ENCODE measurements around the gene GNAI3.

GRCh38 chr1:109610609-109611307 is 62.3 kb downstream of the GNAI3 start:
- TF ChIP-seq CREB1 (IDR thresholded peaks at IDR 0.05; ENCODE audit: low read depth) (no peak), MAX (IDR thresholded peaks at IDR 0.05) (no peak), RAD21 (IDR thresholded peaks at IDR 0.05; ENCODE audit: low read depth) (no peak), CEBPB (IDR thresholded peaks at IDR 0.05) (no peak), FOXM1 (IDR thresholded peaks at IDR 0.05; ENCODE audit: borderline replicate concordance, low read depth) (no peak), REST (IDR thresholded peaks at IDR 0.05; ENCODE audit: low read depth) (no peak), TCF12 (IDR thresholded peaks at IDR 0.05; ENCODE audit: low read depth) (no peak), TAF1 (IDR thresholded peaks at IDR 0.05; ENCODE audit: low read depth) (no peak)

All from Ishikawa (cell line).